ENCODE results near the gene HTT. TPM values are rescaled to one million over a fixed set of nuclear protein-coding genes. Genes with fewer than 3 reads are reported as not detected.

The HTT gene
- total and polyA plus RNA-seq, 2 of the 13 experiments (the other 11 are each of a cell fraction or from before 2014, with no cell fraction given): 17.5 to 19.5 TPM

GRCh38 chr4:3035249-3035648, 39.2 kb upstream of the HTT start:
- no peak for DNase-seq (ENCODE audit: low spot score)

GRCh38 chr4:3035674-3036073, 38.8 kb upstream of the HTT start:
- Histone ChIP-seq H3K36me3 (replicated peaks in 1 of 2; ENCODE audit: control insufficient read depth in 1 of 2, insufficient read depth in 2 of 2, low read length in 2 of 2) (no peaks in the 10 kb centered on the region), H3K27ac (ENCODE audit: extremely low read length, insufficient read depth, low read length) (no peak overlapping the region), H2AFZ (ENCODE audit: low read length) (no peak overlapping the region), H3K9me3 (ENCODE audit: low read length) (no peaks in the 10 kb centered on the region), H3K79me2 (ENCODE audit: insufficient read depth, low read length) (no peaks in the 10 kb centered on the region), H4K20me1 (ENCODE audit: insufficient read depth, low read length) (no peaks in the 10 kb centered on the region), H3K4me1 (ENCODE audit: insufficient read depth, low read length) (peaks cover 77% of the 10 kb centered on the region), H3K4me3 (replicated peaks in 1 of 3; ENCODE audit: insufficient read depth in 1 of 3, low read depth in 2 of 3, low read length in 3 of 3) (peak overlapping the region in 2 of 3 experiments; percentile 26 to 67; a peak in 4 of 6 replicates), H3K4me2 (ENCODE audit: low read depth, low read length) (peak overlapping the region; percentile 99), H3K27me3 (ENCODE audit: control insufficient read depth in 1 of 2, insufficient read depth in 2 of 2, low read length in 2 of 2) (peaks cover 2 to 37% of the 10 kb centered on the region in 2 experiments; a peak in 3 of 5 replicates), H3K9ac (ENCODE audit: insufficient read depth, low read depth, low read length) (no peak overlapping the region)
- intact Hi-C loops (cut with micrococcal nuclease; ENCODE audit: unreplicated experiment): no loop called here
- in situ Hi-C loops (cut with HindIII; ENCODE audit: extremely low pct_ligation_motif_present, low pct_unique_long_range_greater_than_20kb): loop anchor here (5.0 kb wide), 1 partner anchor 53 kb away; no protein-coding TSS in a partner anchor
- peak; percentile 7; the same call in 1 of the 2 replicates for TF ChIP-seq ZBTB26 (CRISPR knock-in tag; IDR thresholded peaks at IDR 0.05; ENCODE audit: borderline replicate concordance)
- TF ChIP-seq ZNF333 (CRISPR knock-in tag; IDR thresholded peaks at IDR 0.05; ENCODE audit: borderline replicate concordance): peak; percentile 53; the same call in 1 of the 2 replicates
- TF ChIP-seq MED8 (CRISPR knock-in tag; IDR thresholded peaks at IDR 0.05; ENCODE audit: insufficient replicate concordance): peak; percentile 27
- no peak for TF ChIP-seq ZFP36L2 (CRISPR knock-in tag; IDR thresholded peaks at IDR 0.05)
- TF ChIP-seq MXD1 (CRISPR knock-in tag; IDR thresholded peaks at IDR 0.05): 0 out of 2 replicates have a peak, but pooled peaks have one; percentile 21
- 0 out of 2 replicates have a peak, but pooled peaks have one; percentile 28 for TF ChIP-seq ZNF605 (CRISPR knock-in tag; IDR thresholded peaks at IDR 0.05)
- no peak for TF ChIP-seq NFKBIZ (CRISPR knock-in tag; IDR thresholded peaks at IDR 0.05)
- 0 out of 2 replicates have a peak, but pooled peaks have one; percentile 30 for TF ChIP-seq MTA1 (CRISPR knock-in tag; IDR thresholded peaks at IDR 0.05; ENCODE audit: borderline replicate concordance)
- TF ChIP-seq MAX (IDR thresholded peaks at IDR 0.05): 0 out of 2 replicates have a peak, but pooled peaks have one; percentile 9
- no peak for DNase-seq (ENCODE audit: low spot score)
- ChIA-PET CTCF (ENCODE audit: low intra/inter-chr PET ratio, low total read pairs) (no interaction called here), POLR2A (interaction anchor here (1.3 to 1.9 kb wide), 2 partner anchors 12 to 26 kb away, joined by 3 to 7 read pairs; no protein-coding TSS in a partner anchor)
- no peak for FAIRE-seq
- no peak for ATAC-seq
- BruUV-seq (replicated peaks): no TSS peak
- WGBS (ENCODE audit: low lambda C conversion rate): 54% methylated on average over 6 of the region's 6 CpGs

More at GRCh38 chr4:3035249-3035648, 39.2 kb upstream of the HTT start:
- no peak for ATAC-seq
- Histone ChIP-seq H3K27me3 (ENCODE audit: control insufficient read depth in 1 of 2, insufficient read depth in 2 of 2, low read length in 2 of 2) (peaks cover 2 to 41% of the 10 kb centered on the region in 2 experiments; a peak in 3 of 5 replicates), H3K9me3 (ENCODE audit: low read length) (no peaks in the 10 kb centered on the region), H3K4me2 (ENCODE audit: low read depth, low read length) (peak overlapping the region; percentile 99; the same call in 1 of the 2 replicates), H3K9ac (ENCODE audit: insufficient read depth, low read depth, low read length) (no peak overlapping the region), H3K27ac (ENCODE audit: extremely low read length, insufficient read depth, low read length) (no peak overlapping the region), H3K79me2 (ENCODE audit: insufficient read depth, low read length) (no peaks in the 10 kb centered on the region), H3K36me3 (replicated peaks in 1 of 2; ENCODE audit: control insufficient read depth in 1 of 2, insufficient read depth in 2 of 2, low read length in 2 of 2) (no peaks in the 10 kb centered on the region), H3K4me1 (ENCODE audit: insufficient read depth, low read length) (peaks cover 77% of the 10 kb centered on the region), H4K20me1 (ENCODE audit: insufficient read depth, low read length) (no peaks in the 10 kb centered on the region), H2AFZ (ENCODE audit: low read length) (no peak overlapping the region), H3K4me3 (replicated peaks in 1 of 3; ENCODE audit: insufficient read depth in 1 of 3, low read depth in 2 of 3, low read length in 3 of 3) (no peak overlapping the region)
- no peak for FAIRE-seq
- in situ Hi-C loops (cut with HindIII; ENCODE audit: extremely low pct_ligation_motif_present, low pct_unique_long_range_greater_than_20kb) (loop anchor here (5.0 kb wide), 1 partner anchor 53 kb away; no protein-coding TSS in a partner anchor), intact Hi-C loops (cut with micrococcal nuclease; ENCODE audit: unreplicated experiment) (no loop called here)
- TF ChIP-seq ATF3 (CRISPR knock-in tag; IDR thresholded peaks at IDR 0.05) (no peak), NFE2L1 (CRISPR knock-in tag; IDR thresholded peaks at IDR 0.05; ENCODE audit: borderline replicate concordance) (no peak), ZNF619 (CRISPR knock-in tag; IDR thresholded peaks at IDR 0.05) (no peak), HNRNPH1 (optimal IDR thresholded peaks at IDR 0.05; ENCODE audit: low read depth, low read length) (no peak), ASH2L (IDR thresholded peaks at IDR 0.05; ENCODE audit: insufficient read length, low read depth, low read length) (no peak)
- BruUV-seq (replicated peaks): no TSS peak
- WGBS (ENCODE audit: low lambda C conversion rate): 58% methylated on average over 8 of the region's 8 CpGs
- ChIA-PET CTCF (ENCODE audit: low intra/inter-chr PET ratio, low total read pairs) (no interaction called here), POLR2A (interaction anchor here (1.3 kb wide), 1 partner anchor 11 kb away, joined by 3 read pairs; no protein-coding TSS in a partner anchor)

Data from HepG2 (cell line).